Measurements from ENCODE around the gene DLG2. TPM values are rescaled to one million over a fixed set of nuclear protein-coding genes. Genes with fewer than 3 reads are reported as not detected.

DLG2 gene
- total RNA-seq, 4 donors from 2014 or later: 6.5 to 14.6 (median 7.2) TPM

DNA sequence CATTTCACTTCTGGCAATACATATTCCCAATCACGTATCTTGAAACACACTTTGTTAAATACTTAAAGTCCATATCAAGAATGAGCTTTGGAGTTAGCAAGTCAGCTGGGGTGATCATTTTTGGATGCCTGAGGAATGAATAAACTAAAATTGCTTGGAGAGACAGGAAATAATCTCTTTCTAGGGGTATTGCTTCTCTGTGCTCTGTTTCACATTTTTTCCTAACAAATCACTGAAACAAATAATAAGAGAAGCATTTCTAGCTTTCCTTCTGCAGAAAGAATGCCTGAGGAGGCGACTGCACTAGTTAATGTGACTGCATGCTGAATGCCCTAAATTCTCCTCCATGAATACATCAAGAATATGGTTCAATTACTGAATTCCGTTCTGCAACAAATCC lies 1799.6 kb downstream of the DLG2 start:
- H3K4me3 ChIP-seq: no peak overlapping the region
- no peak overlapping the region for H3K27ac ChIP-seq
- TF ChIP-seq EP300 (IDR thresholded peaks at IDR 0.05) (no peak), POLR2A (IDR thresholded peaks at IDR 0.05) (no peak)
- TF ChIP-seq, protein P1, sequence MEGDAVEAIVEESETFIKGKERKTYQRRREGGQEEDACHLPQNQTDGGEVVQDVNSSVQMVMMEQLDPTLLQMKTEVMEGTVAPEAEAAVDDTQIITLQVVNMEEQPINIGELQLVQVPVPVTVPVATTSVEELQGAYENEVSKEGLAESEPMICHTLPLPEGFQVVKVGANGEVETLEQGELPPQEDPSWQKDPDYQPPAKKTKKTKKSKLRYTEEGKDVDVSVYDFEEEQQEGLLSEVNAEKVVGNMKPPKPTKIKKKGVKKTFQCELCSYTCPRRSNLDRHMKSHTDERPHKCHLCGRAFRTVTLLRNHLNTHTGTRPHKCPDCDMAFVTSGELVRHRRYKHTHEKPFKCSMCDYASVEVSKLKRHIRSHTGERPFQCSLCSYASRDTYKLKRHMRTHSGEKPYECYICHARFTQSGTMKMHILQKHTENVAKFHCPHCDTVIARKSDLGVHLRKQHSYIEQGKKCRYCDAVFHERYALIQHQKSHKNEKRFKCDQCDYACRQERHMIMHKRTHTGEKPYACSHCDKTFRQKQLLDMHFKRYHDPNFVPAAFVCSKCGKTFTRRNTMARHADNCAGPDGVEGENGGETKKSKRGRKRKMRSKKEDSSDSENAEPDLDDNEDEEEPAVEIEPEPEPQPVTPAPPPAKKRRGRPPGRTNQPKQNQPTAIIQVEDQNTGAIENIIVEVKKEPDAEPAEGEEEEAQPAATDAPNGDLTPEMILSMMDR (IDR thresholded peaks at IDR 0.05): no peak
- DNase-seq (ENCODE audit: low spot score in 2 of 2): no peak
- no peaks in the 10 kb centered on the region for H3K36me3 ChIP-seq
- H3K27me3 ChIP-seq: no peaks in the 10 kb centered on the region
- H3K9me3 ChIP-seq: no peaks in the 10 kb centered on the region
- WGBS, 2 donors: 59 to 60% methylated on average over 3 of the region's 3 CpGs
- no peaks in the 10 kb centered on the region for H3K4me1 ChIP-seq

DNA sequence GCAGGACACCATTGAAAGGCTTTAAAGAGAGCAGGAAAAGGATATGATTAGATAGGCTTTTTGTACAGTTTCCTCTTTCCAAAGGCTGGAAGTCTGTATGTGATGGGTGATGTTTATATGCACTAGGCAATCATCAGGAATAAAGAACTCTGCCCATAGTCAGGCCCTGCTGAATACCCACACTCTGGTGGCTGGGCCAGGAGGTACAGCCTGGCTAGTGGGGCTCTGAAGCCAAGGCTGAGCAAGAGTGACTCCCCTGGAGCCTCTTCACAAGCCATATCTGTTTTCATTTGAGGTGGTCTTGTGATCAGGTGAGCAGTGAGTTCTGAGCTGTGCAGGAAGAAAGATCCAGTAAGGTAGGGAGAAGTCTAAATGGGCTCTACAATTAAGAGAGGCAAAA lies 1801.1 kb downstream of the DLG2 start:
- TF ChIP-seq, protein P1 (IDR thresholded peaks at IDR 0.05): no peak
- TF ChIP-seq EP300 (IDR thresholded peaks at IDR 0.05): no peak
- TF ChIP-seq POLR2A (IDR thresholded peaks at IDR 0.05): no peak
- H3K4me3 ChIP-seq: no peak overlapping the region
- H3K9me3 ChIP-seq: no peaks in the 10 kb centered on the region
- DNase-seq (ENCODE audit: low spot score in 2 of 2): no peak
- H3K36me3 ChIP-seq: no peaks in the 10 kb centered on the region
- no peak overlapping the region for H3K27ac ChIP-seq
- no peaks in the 10 kb centered on the region for H3K4me1 ChIP-seq
- H3K27me3 ChIP-seq: no peaks in the 10 kb centered on the region

DNA sequence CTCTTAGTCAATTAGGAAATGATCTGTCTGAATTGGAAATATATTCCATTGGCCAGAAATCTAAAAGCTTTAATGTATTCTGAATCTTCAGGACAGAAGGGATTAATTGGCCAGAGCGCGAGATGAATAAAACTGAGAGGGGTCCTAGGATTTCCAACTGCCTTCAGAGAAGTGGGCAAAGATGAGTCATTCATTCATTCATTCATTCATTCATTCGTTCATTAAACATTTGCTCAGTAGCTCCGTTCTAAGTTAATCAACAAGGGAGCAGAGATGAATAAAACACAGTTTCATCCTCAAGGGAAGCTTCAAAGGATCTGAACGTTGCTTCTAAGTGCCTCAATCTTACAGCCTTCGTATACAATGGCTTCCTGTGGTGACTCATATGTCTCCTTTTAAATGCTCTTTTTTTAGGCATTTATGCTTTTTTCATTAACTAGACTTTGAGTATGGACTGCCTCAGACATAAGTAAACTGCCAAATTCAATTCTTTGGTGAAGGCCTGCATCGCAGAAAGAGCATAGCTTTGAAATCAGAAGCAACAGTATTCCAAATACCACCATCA lies 1803.6 kb downstream of the DLG2 start:
- H3K4me3 ChIP-seq: no peak overlapping the region
- H3K27ac ChIP-seq: no peak overlapping the region
- H3K4me1 ChIP-seq: peaks cover 0 to 6% (median 0%) of the 10 kb centered on the region in 4 donors
- no peaks in the 10 kb centered on the region for H3K36me3 ChIP-seq
- no peaks in the 10 kb centered on the region for H3K9me3 ChIP-seq
- H3K27me3 ChIP-seq: no peaks in the 10 kb centered on the region
- WGBS, 2 donors: 51 to 55% methylated on average over 7 of the region's 7 CpGs
- TF ChIP-seq POLR2A (IDR thresholded peaks at IDR 0.05) (no peak), EP300 (IDR thresholded peaks at IDR 0.05) (no peak)
- TF ChIP-seq, protein P1 (IDR thresholded peaks at IDR 0.05): no peak
- no peak for DNase-seq (ENCODE audit: low spot score in 2 of 2)

DNA sequence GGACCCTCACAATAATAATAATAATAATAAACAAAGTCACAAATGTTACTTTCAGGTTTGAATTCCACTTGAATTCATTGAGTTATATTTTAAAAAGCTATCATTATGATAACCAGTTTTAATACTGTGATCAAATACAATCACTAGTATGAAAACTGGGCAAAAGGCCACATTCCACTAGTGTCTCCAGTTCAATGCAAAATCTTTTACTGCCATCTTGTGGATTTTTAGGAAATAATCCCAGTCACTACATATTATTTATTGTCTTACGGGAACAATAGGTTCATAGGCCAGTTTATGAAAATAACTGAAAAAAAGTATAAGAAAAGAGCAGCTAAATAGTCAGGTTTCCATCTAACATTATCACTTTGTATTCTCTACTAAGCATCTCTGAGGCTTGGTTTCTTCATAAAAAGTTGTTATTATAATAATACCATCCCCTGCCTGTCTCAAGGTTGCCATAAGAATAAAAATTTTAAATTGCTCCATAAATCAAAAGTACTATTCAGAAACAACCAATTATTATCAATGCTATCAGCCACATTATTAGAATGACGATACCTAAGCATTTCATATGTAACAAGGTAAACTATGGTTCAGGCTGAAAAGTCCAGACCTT lies 1807.1 kb downstream of the DLG2 start:
- WGBS, 2 donors: 17 to 33% methylated on average over 2 of the region's 2 CpGs
- no peaks in the 10 kb centered on the region for H3K36me3 ChIP-seq
- H3K27ac ChIP-seq: no peak overlapping the region
- TF ChIP-seq, protein P1 (IDR thresholded peaks at IDR 0.05): peak; percentile 45 to 61 (median 58)
- no peak for TF ChIP-seq POLR2A (IDR thresholded peaks at IDR 0.05)
- peak in 1 of 2 donors; percentile 52 for DNase-seq (ENCODE audit: low spot score in 2 of 2)
- no peak overlapping the region for H3K4me3 ChIP-seq
- no peaks in the 10 kb centered on the region for H3K9me3 ChIP-seq
- H3K27me3 ChIP-seq: no peaks in the 10 kb centered on the region
- H3K4me1 ChIP-seq: peaks cover 0 to 6% (median 0%) of the 10 kb centered on the region in 4 donors

GRCh38 chr11:83818349-83818748 lies 1808.8 kb downstream of the DLG2 start:
- H3K36me3 ChIP-seq: no peaks in the 10 kb centered on the region
- WGBS, 2 donors: 56 to 60% methylated on average over 2 of the region's 2 CpGs
- H3K9me3 ChIP-seq: no peaks in the 10 kb centered on the region
- H3K4me1 ChIP-seq: peaks cover 0 to 6% (median 0%) of the 10 kb centered on the region in 4 donors
- DNase-seq (ENCODE audit: low spot score in 2 of 2): no peak
- no peak overlapping the region for H3K27ac ChIP-seq
- no peak overlapping the region for H3K4me3 ChIP-seq
- no peak for TF ChIP-seq POLR2A (IDR thresholded peaks at IDR 0.05)
- TF ChIP-seq, protein P1 (IDR thresholded peaks at IDR 0.05): no peak
- TF ChIP-seq EP300 (IDR thresholded peaks at IDR 0.05): no peak
- no peaks in the 10 kb centered on the region for H3K27me3 ChIP-seq

Measured in tibial nerve (tissue), 4 donors.